Effector memory CD8-positive, alpha-beta T cell (primary cell): ENCODE measurements around the gene TXNRD1.
A peak's percentile ranks its signal among the peaks of the same experiment; 100 is the strongest.
"Not testable (repeated sequence)": the region's sequence is repeated elsewhere in the genome, so short reads cannot be mapped to it uniquely, and the experiment has no call there.

Experiments
- ATAC-seq: fragments of 150-1000 bp; cut with Tn5 transposase; replicated peaks from 2 replicates; pipeline ENCODE4 v1.10.0; 2021; ENCODE audit warnings: mild to moderate bottlenecking, moderate library complexity
- DNase-seq, 3 experiments: peaks; one replicate each; pipeline ENCODE4 v3.0.0; 2021
- H3K27ac Mint-ChIP-seq, 2 donors: one replicate each; pipeline ENCODE4 v1.8.0; 2022; ENCODE audit warnings: mild to moderate bottlenecking in 2 of 2, mixed read lengths in 2 of 2, moderate library complexity in 2 of 2
- H3K27me3 Mint-ChIP-seq, 2 donors: one replicate each; pipeline ENCODE4 v1.8.0; 2022; ENCODE audit warnings: mixed read lengths in 2 of 2
- H3K36me3 Mint-ChIP-seq: one replicate; pipeline ENCODE4 v1.8.0; 2022; ENCODE audit warnings: mild to moderate bottlenecking, moderate library complexity, mixed read lengths; ENCODE audit not compliant: insufficient read depth
- H3K4me1 Mint-ChIP-seq, 2 donors: one replicate each; pipeline ENCODE4 v1.8.0; 2022; ENCODE audit warnings: low read depth in 2 of 2, mixed read lengths in 2 of 2
- H3K4me3 Mint-ChIP-seq, 2 donors: one replicate each; pipeline ENCODE4 v1.8.0; 2022; ENCODE audit warnings: mild to moderate bottlenecking in 2 of 2, mixed read lengths in 2 of 2, moderate library complexity in 2 of 2
- H3K9me3 Mint-ChIP-seq, 2 donors: one replicate each; pipeline ENCODE4 v1.8.0; 2022; ENCODE audit warnings: mixed read lengths in 2 of 2

TXNRD1 gene

DNA sequence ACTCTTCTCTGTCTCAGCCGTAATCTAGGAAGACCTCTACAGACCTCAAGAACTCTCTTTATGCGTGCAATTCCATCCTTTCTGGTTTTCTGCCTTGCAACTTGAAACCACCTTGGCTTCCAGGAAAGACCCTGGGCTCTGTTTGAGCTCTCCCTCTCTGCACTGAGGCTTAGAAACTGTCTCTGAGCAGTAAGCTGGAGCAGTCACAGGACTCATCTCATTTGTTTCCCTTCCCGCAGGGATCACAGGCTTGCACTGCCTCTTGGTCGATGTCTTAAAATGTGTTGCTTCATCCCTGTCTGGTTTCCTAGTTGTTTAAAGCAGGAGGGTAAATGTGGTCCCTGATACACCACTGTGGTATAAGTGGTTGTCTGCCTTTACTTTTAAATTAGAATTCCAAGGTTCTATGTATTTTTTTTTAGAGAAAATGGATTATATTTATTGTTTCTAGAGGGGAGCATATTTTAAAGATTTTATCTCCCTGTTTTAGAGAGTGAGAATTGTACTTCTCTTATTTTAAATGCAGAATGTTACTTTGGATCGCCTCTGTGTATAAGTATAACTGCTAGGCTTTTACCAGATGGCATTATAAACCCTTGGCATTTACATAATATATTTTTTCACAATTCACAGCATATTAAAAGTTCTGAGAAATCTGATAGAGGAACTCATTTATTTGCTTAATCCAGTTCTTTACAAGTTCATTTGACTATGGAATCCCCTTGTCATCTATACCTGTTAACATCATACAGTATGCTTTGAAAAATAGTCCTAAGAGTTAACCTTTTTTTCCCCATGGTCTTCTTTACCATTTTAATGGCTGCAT, 114.3 kb downstream of the TXNRD1 start:
- no peaks in the 10 kb centered on the region for H3K4me1 Mint-ChIP-seq
- H3K27ac Mint-ChIP-seq = no peak overlapping the region
- ATAC-seq (no peak), DNase-seq (no peak)
- H3K36me3 Mint-ChIP-seq = peaks cover 76% of the 10 kb centered on the region
- H3K4me3 Mint-ChIP-seq = no peak overlapping the region
- no peaks in the 10 kb centered on the region for H3K27me3 Mint-ChIP-seq
- no peaks in the 10 kb centered on the region for H3K9me3 Mint-ChIP-seq

DNA sequence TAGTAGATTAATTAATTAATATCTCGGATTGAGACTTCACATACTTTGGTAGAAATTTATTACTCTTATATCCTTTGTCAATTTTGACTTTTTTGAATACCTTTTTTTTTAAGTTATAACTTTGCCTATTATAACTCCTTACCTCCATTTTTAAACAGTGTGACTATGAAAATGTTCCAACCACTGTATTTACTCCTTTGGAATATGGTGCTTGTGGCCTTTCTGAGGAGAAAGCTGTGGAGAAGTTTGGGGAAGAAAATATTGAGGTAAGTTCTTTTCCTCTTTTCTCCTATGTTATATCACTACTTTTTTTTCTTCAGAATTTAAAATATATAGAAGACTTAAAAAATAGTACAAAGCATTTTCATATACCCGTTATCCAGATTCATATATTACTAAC, 115.8 kb downstream of the TXNRD1 start:
- Mint-ChIP-seq H3K36me3 (peaks cover 72% of the 10 kb centered on the region), H3K9me3 (no peaks in the 10 kb centered on the region), H3K4me3 (no peak overlapping the region), H3K4me1 (no peaks in the 10 kb centered on the region), H3K27me3 (no peaks in the 10 kb centered on the region), H3K27ac (no peak overlapping the region)
- no peak for DNase-seq
- ATAC-seq = no peak

- not testable (repeated sequence) for DNase-seq, ATAC-seq, H3K4me1 Mint-ChIP-seq, H3K27me3 Mint-ChIP-seq, H3K9me3 Mint-ChIP-seq, H3K4me3 Mint-ChIP-seq, H3K27ac Mint-ChIP-seq
- peaks cover 63% of the 10 kb centered on the region for H3K36me3 Mint-ChIP-seq
Measured at GRCh38 chr12:104332273-104332672, 116.7 kb downstream of the TXNRD1 start.

DNA sequence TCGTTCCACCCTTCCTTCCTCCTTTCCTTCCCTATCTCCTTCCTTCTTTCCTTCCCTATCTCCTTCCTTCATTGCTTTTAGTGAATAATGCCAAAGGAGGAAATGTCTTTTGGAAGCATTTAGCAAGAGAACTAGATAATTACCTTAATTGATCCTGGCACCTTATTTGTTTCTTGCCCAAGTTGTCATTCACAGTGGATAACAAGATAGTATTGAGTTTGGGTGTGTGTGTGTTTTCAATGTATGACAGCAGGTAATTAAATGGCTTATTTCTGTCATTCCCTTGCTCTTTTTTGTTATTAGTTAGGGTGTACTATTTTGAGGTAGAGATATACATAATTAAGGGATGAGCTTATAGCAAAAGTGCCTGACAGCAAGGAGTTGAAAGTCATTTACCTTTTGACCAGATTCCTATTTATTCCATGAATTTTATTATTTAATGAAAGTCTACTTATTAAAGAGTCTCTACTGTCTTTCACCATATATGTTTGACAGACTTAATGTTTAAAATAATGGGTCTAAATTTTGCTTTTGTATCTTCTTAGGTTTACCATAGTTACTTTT, 118.2 kb downstream of the TXNRD1 start:
- ATAC-seq = no peak
- no peaks in the 10 kb centered on the region for H3K27me3 Mint-ChIP-seq

DNA sequence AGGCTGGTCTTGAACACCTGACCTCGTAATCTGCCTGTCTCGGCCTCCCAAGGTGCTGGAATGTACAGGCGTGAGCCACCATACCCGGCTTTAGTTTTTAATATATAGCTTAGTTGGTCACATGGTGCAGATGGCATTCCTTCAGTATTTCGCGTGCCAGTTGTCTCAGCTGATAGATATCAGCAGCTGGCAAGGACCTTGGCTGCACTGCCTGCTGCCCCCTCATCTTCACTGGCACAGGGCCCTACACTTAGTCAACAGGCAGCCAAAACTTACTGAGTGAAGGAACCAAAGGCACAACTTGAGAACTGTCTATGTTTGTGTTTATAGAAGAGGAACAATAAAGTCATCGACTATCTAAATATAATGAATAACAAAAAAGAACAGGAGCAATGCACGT, 119.0 kb downstream of the TXNRD1 start:
- H3K36me3 Mint-ChIP-seq = peaks cover 58% of the 10 kb centered on the region
- H3K4me3 Mint-ChIP-seq = no peak overlapping the region
- H3K9me3 Mint-ChIP-seq = no peaks in the 10 kb centered on the region
- DNase-seq (no peak), ATAC-seq (no peak)
- H3K4me1 Mint-ChIP-seq = no peaks in the 10 kb centered on the region
- no peaks in the 10 kb centered on the region for H3K27me3 Mint-ChIP-seq
- no peak overlapping the region for H3K27ac Mint-ChIP-seq

More for the DNA sequence above, 118.2 kb downstream of the TXNRD1 start:
- Mint-ChIP-seq H3K4me3 (no peak overlapping the region), H3K27ac (no peak overlapping the region), H3K36me3 (peaks cover 57% of the 10 kb centered on the region), H3K4me1 (no peaks in the 10 kb centered on the region), H3K9me3 (no peaks in the 10 kb centered on the region)
- no peak for DNase-seq

GRCh38 chr12:104336115-104336514, 120.5 kb downstream of the TXNRD1 start:
- no peak overlapping the region for H3K4me3 Mint-ChIP-seq
- no peaks in the 10 kb centered on the region for H3K9me3 Mint-ChIP-seq
- no peak for DNase-seq
- ATAC-seq = no peak
- peaks cover 64% of the 10 kb centered on the region for H3K36me3 Mint-ChIP-seq
- H3K27ac Mint-ChIP-seq = no peak overlapping the region
- H3K4me1 Mint-ChIP-seq = no peaks in the 10 kb centered on the region
- H3K27me3 Mint-ChIP-seq = no peaks in the 10 kb centered on the region

DNA sequence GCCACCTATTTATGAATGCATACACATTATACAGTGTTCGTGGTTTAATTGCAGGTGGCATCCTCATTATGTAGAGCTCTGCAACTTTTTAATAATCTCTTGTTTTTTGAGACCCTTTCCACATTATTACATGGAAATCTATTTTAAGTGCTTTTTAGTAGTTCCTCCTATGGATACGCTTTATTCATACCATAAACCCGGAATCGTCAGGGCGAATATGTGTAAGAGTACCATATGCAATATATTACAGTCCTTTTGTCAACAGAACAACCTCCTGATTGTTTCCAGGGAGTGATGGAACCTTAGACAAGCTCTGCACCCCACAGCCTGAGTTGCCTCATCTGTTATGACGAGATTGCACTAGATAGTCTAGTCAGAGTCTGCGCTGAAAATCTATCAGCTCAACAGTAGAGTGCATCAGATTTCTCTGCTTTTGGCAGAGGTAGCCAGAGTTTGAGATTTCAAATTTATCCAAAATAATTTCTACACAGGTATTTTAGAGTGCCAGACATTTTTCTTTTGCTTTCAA, 121.5 kb downstream of the TXNRD1 start:
- no peaks in the 10 kb centered on the region for H3K27me3 Mint-ChIP-seq
- no peaks in the 10 kb centered on the region for H3K9me3 Mint-ChIP-seq
- no peak overlapping the region for H3K27ac Mint-ChIP-seq
- H3K4me3 Mint-ChIP-seq = no peak overlapping the region
- ATAC-seq (no peak), DNase-seq (no peak)
- H3K4me1 Mint-ChIP-seq = no peaks in the 10 kb centered on the region
- peaks cover 57% of the 10 kb centered on the region for H3K36me3 Mint-ChIP-seq

DNA sequence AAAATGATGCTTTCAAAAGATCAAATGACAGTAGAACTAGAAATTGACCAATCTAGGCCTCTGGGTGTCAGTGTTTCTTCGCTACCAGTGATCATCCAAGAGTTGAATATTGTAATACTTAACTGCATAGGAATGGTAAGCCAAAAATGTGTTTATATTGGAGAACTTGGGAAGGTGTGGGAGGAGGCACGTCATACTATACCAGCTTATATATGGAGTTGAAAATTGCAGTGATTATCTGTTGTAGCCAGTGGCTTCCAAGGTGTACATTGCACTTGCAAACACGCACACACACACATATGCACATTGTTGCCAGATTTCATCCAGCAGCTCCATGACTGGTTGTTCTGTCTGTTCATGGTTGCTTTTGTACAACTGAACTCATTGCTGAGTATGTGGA, 124.1 kb downstream of the TXNRD1 start:
- H3K27me3 Mint-ChIP-seq = no peaks in the 10 kb centered on the region
- no peaks in the 10 kb centered on the region for H3K9me3 Mint-ChIP-seq
- no peaks in the 10 kb centered on the region for H3K4me1 Mint-ChIP-seq
- ATAC-seq (no peak), DNase-seq (no peak)
- no peak overlapping the region for H3K27ac Mint-ChIP-seq
- H3K4me3 Mint-ChIP-seq = no peak overlapping the region
- H3K36me3 Mint-ChIP-seq = peaks cover 49% of the 10 kb centered on the region

GRCh38 chr12:104340177-104340576, 124.6 kb downstream of the TXNRD1 start:
- Mint-ChIP-seq H3K36me3 (peaks cover 44% of the 10 kb centered on the region), H3K4me3 (no peak overlapping the region)

DNA sequence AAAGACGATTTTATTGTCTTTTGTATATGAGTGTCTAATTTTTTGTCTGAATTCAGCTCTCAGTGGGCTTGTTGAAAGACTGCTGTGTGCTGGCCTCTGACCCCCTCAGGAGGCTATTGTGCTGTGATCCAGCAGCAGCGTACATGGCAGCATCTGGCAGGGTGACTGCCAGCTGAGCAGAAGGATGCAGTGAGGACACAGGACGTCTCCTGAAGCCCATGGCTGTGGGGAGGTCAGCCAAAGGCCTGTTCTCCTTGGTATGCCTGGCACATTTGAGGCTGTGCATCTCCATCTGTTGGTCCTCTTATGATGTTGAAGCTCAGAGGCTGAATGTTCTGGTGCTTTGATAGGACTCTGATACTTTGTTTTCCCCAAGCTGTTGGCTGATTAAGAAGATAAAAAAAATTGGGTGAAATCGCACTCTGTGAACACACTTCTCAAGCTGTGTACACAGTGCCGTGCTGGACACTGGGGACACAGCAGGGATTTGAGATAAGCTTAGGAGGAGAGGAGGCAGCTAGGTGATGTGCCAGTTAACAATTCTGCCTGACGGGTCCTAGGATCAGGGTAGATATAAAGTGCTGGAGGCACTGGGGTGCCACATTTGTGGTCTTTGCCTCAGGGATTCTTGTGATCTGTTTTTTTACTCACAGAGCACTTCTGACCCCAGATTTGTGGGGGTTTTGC, 125.5 kb downstream of the TXNRD1 start:
- H3K36me3 Mint-ChIP-seq = peaks cover 41% of the 10 kb centered on the region
- no peak overlapping the region for H3K4me3 Mint-ChIP-seq
- H3K9me3 Mint-ChIP-seq = no peaks in the 10 kb centered on the region
- H3K27ac Mint-ChIP-seq = peak overlapping the region; percentile 2 to 20
- ATAC-seq (no peak), DNase-seq (no peak)
- no peaks in the 10 kb centered on the region for H3K27me3 Mint-ChIP-seq
- no peaks in the 10 kb centered on the region for H3K4me1 Mint-ChIP-seq

More at GRCh38 chr12:104340177-104340576, 124.6 kb downstream of the TXNRD1 start:
- H3K27ac Mint-ChIP-seq = peak overlapping the region in 1 of 2 donors; percentile 2
- no peaks in the 10 kb centered on the region for H3K4me1 Mint-ChIP-seq
- no peaks in the 10 kb centered on the region for H3K27me3 Mint-ChIP-seq
- ATAC-seq (no peak), DNase-seq (no peak)
- no peaks in the 10 kb centered on the region for H3K9me3 Mint-ChIP-seq

DNA sequence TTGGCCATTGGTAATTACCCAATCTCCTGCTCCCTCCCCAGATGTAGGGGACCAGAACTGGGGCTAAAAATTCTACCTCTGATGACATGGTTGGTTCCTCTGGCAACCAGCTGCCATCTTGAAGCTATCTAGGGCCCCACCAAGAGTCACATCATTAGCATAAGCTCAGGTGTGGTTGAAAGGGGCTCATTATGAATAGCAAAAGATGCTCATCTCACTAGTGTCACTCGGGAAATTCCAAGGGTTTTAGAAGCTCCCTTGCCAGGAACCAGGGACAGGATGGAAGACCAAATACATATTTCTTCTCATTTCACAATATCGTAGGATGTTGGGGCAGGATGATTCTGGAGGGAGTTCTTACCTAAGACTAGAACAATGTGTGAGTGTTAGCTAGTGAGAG, 126.6 kb downstream of the TXNRD1 start:
- Mint-ChIP-seq H3K27ac (no peak overlapping the region), H3K4me1 (no peaks in the 10 kb centered on the region), H3K9me3 (no peaks in the 10 kb centered on the region), H3K27me3 (no peaks in the 10 kb centered on the region), H3K36me3 (peaks cover 43% of the 10 kb centered on the region), H3K4me3 (no peak overlapping the region)
- DNase-seq (no peak), ATAC-seq (no peak)

- Mint-ChIP-seq H3K4me3 (no peak overlapping the region), H3K36me3 (peaks cover 41% of the 10 kb centered on the region), H3K27me3 (no peaks in the 10 kb centered on the region), H3K9me3 (no peaks in the 10 kb centered on the region), H3K4me1 (no peaks in the 10 kb centered on the region), H3K27ac (no peak overlapping the region)
- ATAC-seq (no peak), DNase-seq (no peak)
Measured at GRCh38 chr12:104342635-104343249, 127.2 kb downstream of the TXNRD1 start.

DNA sequence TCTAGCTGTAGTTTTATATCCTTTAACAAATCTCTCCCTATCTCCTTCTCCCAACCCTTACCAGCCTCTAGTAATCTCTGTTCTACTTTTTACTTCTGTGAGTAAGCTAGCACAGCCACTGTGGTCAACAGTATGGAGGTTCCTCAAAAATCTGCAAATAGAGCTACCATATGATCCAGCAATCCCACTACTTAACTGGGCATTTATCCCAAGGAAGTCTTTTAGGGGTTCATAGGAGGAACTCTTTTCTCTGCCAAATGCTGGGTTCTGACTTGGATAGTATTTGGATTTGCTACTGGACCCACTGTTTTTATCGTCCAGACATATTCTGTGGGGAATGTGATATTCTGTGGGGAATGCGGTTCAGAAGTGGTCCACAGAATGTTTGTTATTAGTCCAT, 129.1 kb downstream of the TXNRD1 start:
- Mint-ChIP-seq H3K36me3 (peaks cover 39% of the 10 kb centered on the region), H3K4me3 (no peak overlapping the region), H3K27me3 (no peaks in the 10 kb centered on the region), H3K9me3 (no peaks in the 10 kb centered on the region), H3K4me1 (no peaks in the 10 kb centered on the region), H3K27ac (no peak overlapping the region)
- DNase-seq (no peak), ATAC-seq (no peak)
